Activated T-cell treated with anti-CD3 and anti-CD28 coated beads, Interleukin-2, amount 50 U/mL, for 24 hours (primary cell): ENCODE results near the gene CCDC167.
"Not testable (repeated sequence)": the region's sequence is repeated elsewhere in the genome, so short reads cannot be mapped to it uniquely, and the experiment has no call there.

Experiments
- DNase-seq: peaks from one replicate; pipeline ENCODE4 v3.0.0-alpha.2; 2020
- H3K27ac Mint-ChIP-seq: 2 replicates; pipeline ENCODE4 v1.8.0; 2020; ENCODE audit warnings: mild to moderate bottlenecking, mixed read lengths
- H3K27me3 Mint-ChIP-seq: 2 replicates; pipeline ENCODE4 v1.8.0; 2020; ENCODE audit warnings: mixed read lengths
- H3K36me3 Mint-ChIP-seq: 2 replicates; pipeline ENCODE4 v1.8.0; 2020; ENCODE audit warnings: low read depth, mixed read lengths
- H3K4me1 Mint-ChIP-seq: 2 replicates; pipeline ENCODE4 v1.8.0; 2020; ENCODE audit warnings: low read depth, mixed read lengths
- H3K4me3 Mint-ChIP-seq: 2 replicates; pipeline ENCODE4 v1.8.0; 2020; ENCODE audit warnings: mild to moderate bottlenecking, moderate library complexity, mixed read lengths
- H3K9me3 Mint-ChIP-seq: 2 replicates; pipeline ENCODE4 v1.8.0; 2020; ENCODE audit warnings: mixed read lengths

CCDC167 gene

DNA sequence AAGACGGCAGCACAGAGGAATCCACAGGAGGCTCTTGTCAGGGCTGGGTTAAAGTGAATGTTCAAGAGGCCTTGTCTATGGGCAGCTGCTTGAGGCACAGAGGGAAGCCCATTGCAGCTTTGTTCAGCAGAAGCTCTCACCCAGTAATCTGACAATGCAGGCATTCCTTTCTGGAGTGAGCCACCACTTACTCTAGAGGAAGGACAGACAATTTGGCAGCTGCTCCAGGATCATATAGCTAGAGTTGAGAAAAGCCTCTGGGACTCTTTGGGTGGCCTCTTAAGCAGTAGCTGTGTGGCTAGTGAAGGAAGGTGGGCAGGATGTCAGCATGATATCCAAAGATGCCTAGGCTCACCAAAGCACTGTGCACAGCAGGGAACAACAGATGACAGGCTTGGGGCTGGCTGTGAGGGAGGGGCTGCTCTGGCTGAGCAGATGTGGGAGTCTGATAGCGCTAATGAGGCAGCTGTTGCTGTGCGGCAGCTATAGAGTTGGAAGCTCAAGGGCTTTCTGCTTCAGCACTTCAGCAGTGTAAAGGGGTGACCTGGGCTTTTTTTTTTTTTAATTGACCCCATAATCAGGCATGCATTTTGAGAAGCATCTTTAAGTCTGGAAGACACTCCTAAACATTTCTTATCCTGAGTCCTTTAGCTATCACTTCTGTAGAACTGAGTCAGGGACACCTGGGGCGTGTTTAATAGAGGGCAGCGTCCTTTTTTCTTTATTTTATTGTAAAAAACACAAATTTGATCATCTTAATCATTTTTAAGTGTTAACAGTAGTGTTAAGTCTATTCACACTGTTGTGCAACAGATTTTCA, 39.5 kb downstream of the CCDC167 start:
- peaks cover 94% of the 10 kb centered on the region for H3K36me3 Mint-ChIP-seq
- no peak overlapping the region for H3K27ac Mint-ChIP-seq
- H3K4me3 Mint-ChIP-seq = no peak overlapping the region
- DNase-seq = no peak
- no peaks in the 10 kb centered on the region for H3K9me3 Mint-ChIP-seq
- no peaks in the 10 kb centered on the region for H3K4me1 Mint-ChIP-seq
- H3K27me3 Mint-ChIP-seq = no peaks in the 10 kb centered on the region

DNA sequence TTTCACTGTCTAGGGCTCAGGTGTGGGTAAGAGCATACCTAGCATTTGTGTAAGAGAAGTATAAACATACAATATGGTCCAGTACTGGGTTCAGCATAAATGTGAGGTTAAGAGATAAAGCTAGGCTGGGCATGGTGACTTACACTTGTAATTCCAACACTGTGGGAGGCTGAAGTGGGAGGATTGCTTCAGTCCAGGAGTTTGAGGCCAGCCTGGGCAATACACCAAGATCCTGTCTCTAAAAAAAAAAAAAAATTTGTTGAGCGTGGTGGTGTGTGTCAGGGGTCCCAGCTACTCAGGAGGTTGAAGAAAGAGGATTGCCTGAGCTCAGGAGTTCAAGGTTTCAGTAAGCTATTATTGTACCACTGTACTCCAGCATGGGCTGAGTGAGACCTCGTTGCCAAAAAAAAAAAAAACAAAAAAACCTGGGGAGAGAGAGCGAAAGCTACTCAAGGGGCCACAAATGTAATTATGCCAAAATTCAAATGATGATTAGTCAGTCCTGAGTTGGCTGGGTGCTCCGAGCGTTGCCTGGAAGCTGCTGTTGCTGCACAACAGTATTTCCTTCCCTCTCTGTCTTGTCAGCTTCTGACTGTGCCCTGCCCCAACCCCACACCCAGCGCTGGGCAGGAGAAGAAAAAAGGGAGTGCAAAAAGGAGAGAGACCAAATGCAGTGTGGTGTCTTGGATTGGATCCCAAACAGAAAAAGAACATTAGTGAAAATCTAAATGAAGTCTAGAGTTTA, 42.7 kb downstream of the CCDC167 start:
- peaks cover 12% of the 10 kb centered on the region for H3K4me1 Mint-ChIP-seq
- DNase-seq = no peak
- H3K27me3 Mint-ChIP-seq = no peaks in the 10 kb centered on the region
- no peak overlapping the region for H3K4me3 Mint-ChIP-seq
- no peaks in the 10 kb centered on the region for H3K9me3 Mint-ChIP-seq
- H3K27ac Mint-ChIP-seq = peak overlapping the region; percentile 35
- H3K36me3 Mint-ChIP-seq = peaks cover 99% of the 10 kb centered on the region

DNA sequence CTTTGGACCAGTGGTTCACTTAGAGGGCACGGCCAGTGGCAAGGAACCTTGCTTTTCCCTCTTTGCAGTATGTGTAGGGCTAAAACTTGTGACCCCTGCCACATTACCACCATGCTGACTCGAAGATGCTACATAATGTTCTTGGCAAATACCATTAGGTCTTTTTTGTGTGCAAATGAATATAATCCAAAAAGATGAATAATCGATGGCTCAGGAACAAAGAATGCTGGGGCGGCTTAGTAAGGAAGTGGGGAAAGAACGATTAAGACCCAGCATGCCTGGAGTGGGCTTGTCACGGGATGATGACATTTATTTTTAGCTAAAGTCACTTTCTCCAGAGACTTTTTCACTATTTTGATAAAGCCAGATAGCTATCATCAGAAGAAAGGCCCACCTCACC, 43.6 kb downstream of the CCDC167 start:
- Mint-ChIP-seq H3K36me3 (peaks cover 99% of the 10 kb centered on the region), H3K27ac (no peak overlapping the region), H3K9me3 (no peaks in the 10 kb centered on the region), H3K4me1 (peaks cover 21% of the 10 kb centered on the region), H3K4me3 (no peak overlapping the region), H3K27me3 (no peaks in the 10 kb centered on the region)
- DNase-seq = no peak

DNA sequence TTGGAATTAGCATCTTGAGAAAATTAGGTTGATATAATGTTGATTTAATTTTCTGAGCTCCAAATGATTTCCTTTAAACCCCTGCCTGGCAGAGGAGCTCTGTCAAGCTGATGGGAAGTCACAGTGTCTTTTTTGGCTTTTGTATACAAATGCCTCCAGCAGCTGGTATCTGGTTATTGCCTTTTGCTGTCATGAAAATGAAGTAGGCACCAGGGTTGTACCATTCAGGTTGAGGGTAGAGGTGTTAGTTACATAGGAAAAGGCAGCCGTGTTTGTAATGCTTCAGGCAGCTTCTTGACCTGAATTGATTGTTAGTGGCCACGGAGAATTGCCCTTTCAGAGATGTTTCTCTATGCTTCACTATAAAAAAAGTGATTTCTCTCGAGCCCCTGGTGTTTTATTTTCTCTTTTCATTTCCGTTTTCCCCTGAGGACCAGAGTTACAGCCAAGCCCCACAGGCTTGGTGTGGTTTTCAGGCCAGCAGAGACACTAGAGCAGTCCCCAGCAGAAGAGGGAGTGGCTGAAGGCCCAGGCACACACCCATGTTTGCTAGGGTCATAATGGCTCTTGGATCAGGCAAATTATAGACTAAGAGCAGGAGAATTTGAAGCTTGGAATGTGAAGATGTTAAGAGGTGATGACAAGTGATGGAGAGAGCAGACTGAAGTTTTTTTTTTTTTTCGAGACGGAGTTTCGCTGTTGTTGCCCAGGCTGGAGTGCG, 45.1 kb downstream of the CCDC167 start:
- Mint-ChIP-seq H3K27ac (peak overlapping the region; percentile 81), H3K4me3 (no peak overlapping the region), H3K36me3 (peaks cover 97% of the 10 kb centered on the region), H3K4me1 (peaks cover 25% of the 10 kb centered on the region), H3K27me3 (no peaks in the 10 kb centered on the region), H3K9me3 (no peaks in the 10 kb centered on the region)
- no peak for DNase-seq

DNA sequence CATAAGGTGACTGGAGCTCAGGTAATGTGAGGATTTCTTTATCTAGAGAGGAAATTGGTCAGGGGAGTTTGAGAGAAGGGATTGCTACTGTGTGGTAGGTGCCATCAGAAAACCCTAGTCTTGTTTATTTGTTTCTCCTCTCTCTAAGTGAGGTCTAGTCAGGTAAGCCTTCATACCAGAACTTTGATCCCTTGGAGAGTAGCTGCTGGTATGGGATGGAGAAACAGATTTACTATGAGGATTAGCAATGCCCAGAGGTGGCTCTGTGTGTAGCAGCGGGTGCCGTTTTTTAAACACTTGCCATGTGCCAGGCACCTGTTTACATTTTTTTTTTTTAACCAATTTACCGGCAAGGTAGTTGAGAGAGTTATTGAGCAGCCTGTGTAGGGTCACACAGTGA, 47.2 kb downstream of the CCDC167 start:
- Mint-ChIP-seq H3K9me3 (no peaks in the 10 kb centered on the region), H3K27me3 (no peaks in the 10 kb centered on the region), H3K4me3 (no peak overlapping the region), H3K36me3 (peaks cover 95% of the 10 kb centered on the region), H3K27ac (peak overlapping the region; percentile 81), H3K4me1 (peaks cover 25% of the 10 kb centered on the region)
- no peak for DNase-seq

DNA sequence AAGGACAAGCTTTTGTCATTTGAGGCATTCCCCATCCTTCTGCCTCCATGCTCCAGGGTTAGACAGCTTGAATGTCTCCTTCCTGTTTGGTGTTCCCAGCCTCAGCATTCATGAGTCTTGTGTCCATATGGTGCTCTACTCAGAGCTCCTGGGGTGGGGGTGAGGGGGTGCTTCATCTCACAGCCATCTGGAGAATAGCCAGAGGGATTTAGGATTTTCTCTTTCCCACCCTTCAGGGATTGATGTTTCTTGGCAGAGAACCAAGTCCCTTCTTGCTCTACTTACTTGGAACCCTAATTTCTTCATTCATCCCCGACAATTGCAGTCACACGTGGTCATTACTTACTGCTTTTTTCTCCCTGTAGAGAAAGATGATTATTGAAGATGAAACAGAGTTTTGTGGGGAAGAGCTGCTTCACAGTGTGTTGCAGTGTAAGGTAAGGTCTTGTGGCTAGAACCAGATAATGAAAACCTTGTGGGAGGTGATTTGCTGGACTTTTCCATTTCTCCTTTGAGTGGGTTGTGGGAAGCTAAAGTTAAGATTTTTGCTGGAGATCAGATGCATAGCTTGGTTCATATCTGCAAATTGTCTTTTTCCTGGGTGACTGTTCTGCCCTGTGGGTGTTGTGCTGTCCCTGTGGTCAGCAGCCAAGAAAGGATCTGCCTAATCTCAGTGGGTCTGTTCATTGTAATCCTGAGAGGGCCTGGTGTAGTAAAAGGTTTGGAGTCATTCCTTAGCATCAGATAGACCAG, 48.1 kb downstream of the CCDC167 start:
- Mint-ChIP-seq H3K27ac (peak overlapping the region; percentile 81), H3K4me1 (peaks cover 25% of the 10 kb centered on the region), H3K27me3 (no peaks in the 10 kb centered on the region), H3K9me3 (no peaks in the 10 kb centered on the region), H3K36me3 (peaks cover 95% of the 10 kb centered on the region), H3K4me3 (no peak overlapping the region)
- no peak for DNase-seq

DNA sequence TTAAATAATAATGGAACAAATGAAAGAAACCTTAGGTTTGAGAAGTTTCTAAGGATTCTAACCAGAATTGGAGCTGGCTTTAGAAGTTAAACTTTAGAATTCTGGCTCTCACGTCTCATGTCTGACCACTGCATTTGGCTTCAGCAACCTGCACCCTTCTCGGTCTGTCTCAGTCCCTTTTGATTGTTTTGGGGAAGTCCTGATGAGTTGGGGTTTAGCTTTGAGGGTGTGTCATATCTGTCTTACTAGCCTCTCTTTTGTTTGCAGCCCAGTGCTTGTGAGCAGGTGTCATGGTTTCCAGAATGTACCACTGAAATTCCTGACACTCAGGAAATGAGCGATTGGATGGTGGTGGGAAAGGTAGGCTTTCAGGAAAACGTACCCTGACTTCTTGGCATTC, 49.7 kb downstream of the CCDC167 start:
- Mint-ChIP-seq H3K4me3 (no peak overlapping the region), H3K36me3 (peaks cover 96% of the 10 kb centered on the region), H3K27me3 (no peaks in the 10 kb centered on the region), H3K4me1 (peaks cover 25% of the 10 kb centered on the region), H3K9me3 (no peaks in the 10 kb centered on the region), H3K27ac (no peak overlapping the region)
- DNase-seq = no peak

DNA sequence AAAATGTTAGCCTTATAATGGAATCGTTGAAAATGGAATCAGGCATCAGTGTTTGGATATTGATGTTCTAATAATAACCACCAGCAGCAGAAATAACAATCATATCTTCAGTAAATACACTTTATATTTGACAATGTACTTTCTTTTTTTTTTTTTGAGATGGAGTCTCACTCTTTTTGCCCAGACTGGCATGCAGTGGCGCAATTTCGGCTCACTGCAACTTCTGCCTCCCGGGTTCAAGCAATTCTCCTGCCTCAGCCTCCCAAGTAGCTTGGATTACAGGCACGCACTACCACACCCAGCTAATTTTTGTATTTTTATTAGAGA, 56.5 kb downstream of the CCDC167 start:
- peaks cover 90% of the 10 kb centered on the region for H3K36me3 Mint-ChIP-seq

DNA sequence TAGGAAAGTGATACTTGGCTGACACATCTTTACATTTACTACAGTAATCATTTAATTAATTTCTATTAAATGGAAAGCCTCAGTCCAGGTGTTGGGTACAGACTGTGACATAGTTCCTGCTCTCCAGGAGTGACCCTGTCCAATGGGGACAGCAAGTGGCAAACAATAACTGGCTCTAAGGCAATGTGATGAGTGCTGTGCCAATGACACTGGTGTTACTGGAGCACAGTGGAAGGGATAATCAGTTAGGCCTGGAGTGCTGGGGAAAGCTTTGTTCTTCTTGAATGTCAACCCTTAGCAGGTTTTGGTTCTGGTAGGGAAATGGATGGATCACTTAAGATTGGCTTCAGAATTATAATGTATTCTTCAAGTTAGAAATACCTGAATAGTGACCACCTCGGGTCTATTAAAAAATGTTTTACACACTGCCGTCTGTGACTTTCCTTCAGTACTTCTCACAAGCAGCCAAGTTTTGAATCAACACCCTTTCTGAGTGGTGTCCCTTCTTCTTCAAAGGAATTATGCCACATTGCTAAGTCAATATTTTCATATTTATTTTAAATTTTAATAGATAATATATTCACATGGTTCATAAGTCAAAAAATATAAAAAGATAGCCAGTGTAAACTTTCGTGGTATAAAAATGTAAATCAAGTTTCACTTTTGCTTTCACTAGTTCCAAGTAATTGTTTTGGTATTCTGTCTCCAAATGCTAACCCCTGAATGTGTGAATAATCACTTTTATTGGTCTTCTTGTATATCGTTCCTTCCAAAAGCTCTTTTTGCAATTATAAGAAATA, 57.1 kb downstream of the CCDC167 start:
- H3K27me3 Mint-ChIP-seq = no peaks in the 10 kb centered on the region
- H3K4me3 Mint-ChIP-seq = peak overlapping the region; percentile 67
- peaks cover 90% of the 10 kb centered on the region for H3K36me3 Mint-ChIP-seq
- H3K27ac Mint-ChIP-seq = peak overlapping the region; percentile 88
- peaks cover 44% of the 10 kb centered on the region for H3K4me1 Mint-ChIP-seq
- H3K9me3 Mint-ChIP-seq = no peaks in the 10 kb centered on the region
- no peak for DNase-seq

More for the DNA sequence above, 56.5 kb downstream of the CCDC167 start:
- Mint-ChIP-seq H3K27ac (peak overlapping the region; percentile 84), H3K4me1 (peaks cover 40% of the 10 kb centered on the region), H3K4me3 (peak overlapping the region; percentile 67)
- DNase-seq, H3K27me3 Mint-ChIP-seq, H3K9me3 Mint-ChIP-seq: not testable (repeated sequence)

DNA sequence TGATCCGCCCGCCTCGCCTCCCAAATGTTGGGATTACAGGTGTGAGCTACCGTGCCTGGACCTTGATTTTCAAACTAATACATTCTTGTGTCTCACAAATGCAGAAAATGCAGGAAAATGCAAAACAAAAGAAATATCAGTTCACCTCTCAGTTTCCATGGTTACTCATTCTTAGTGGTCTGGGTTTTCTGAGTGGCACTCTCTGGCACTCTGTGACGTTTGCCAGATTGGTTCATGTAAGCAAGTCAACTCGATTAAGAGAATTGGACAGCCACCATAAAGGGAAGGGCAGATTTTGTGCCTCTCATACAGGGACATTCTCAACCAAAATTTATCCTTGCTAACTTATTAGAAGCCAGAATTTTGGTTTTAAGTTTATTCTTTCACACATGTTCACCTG, 58.0 kb downstream of the CCDC167 start:
- no peak for DNase-seq
- Mint-ChIP-seq H3K4me3 (no peak overlapping the region), H3K9me3 (no peaks in the 10 kb centered on the region), H3K27me3 (no peaks in the 10 kb centered on the region), H3K27ac (peak overlapping the region; percentile 72), H3K4me1 (peaks cover 51% of the 10 kb centered on the region), H3K36me3 (peaks cover 90% of the 10 kb centered on the region)

DNA sequence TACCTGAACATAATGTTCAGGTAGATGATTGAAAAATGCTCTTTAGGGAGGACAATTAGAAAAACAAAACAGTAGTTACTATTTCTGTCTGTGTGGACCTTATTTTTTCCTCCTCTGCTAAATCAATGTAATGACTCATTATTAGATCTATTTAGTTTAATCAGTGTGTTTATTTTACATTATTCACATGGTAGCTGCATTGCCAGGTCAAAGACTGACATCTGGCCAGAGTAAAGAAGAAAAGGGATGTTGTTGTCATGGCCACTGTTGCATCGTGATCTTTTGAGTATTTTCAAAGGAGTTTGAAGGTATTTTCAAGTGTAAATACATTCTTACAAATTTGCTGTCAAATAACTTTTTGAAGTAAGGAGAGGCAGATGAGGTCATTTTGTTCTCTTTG, 60.8 kb downstream of the CCDC167 start:
- no peak for DNase-seq
- H3K27ac Mint-ChIP-seq = peak overlapping the region; percentile 1
- no peaks in the 10 kb centered on the region for H3K9me3 Mint-ChIP-seq
- peaks cover 74% of the 10 kb centered on the region for H3K4me1 Mint-ChIP-seq
- no peak overlapping the region for H3K4me3 Mint-ChIP-seq
- no peaks in the 10 kb centered on the region for H3K27me3 Mint-ChIP-seq
- H3K36me3 Mint-ChIP-seq = peaks cover 79% of the 10 kb centered on the region

DNA sequence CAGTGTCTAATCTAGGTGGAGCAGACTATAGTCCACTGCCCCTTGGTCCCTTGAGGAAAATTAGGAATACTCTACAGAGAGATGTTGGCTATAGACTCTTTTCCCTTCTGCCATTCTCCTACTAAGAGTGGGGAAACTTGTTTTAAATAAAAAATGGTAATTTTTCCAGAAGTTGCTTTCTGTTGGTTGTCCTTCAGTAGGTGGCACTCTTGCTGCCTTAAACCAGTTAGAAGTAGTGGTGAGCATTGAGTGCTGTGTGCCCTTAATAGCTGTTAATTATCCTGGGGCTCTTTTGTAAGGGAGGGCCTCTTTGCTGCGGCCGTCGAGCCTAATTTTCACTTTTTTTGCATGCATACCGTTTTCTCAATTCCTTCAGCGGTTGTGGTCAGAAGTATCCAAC, 63.9 kb downstream of the CCDC167 start:
- H3K27ac Mint-ChIP-seq = peak overlapping the region; percentile 72
- H3K9me3 Mint-ChIP-seq = no peaks in the 10 kb centered on the region
- peaks cover 64% of the 10 kb centered on the region for H3K4me1 Mint-ChIP-seq
- no peak overlapping the region for H3K4me3 Mint-ChIP-seq
- H3K27me3 Mint-ChIP-seq = no peaks in the 10 kb centered on the region
- peaks cover 64% of the 10 kb centered on the region for H3K36me3 Mint-ChIP-seq
- DNase-seq = no peak

DNA sequence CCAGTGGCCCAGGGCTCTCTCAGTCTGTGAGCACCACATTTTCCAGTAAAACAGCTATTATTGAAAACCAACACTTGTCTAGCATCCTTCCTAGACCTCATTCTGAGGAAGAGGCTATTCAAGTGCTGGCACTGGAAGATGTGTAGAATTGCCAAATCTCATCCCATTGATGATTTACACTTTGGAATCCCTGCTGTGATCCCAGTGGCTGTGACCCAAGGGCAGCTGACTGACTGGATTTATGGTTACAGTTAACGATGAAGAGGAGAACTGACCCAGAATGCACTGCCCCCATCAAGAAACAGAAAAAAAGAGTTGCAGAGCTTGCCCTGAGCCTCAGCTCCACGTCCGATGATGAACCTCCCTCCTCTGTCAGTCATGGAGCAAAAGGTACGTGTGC, 64.3 kb downstream of the CCDC167 start:
- Mint-ChIP-seq H3K4me1 (peaks cover 60% of the 10 kb centered on the region), H3K27ac (peak overlapping the region; percentile 72), H3K9me3 (no peaks in the 10 kb centered on the region), H3K4me3 (peak overlapping the region; percentile 96), H3K27me3 (no peaks in the 10 kb centered on the region), H3K36me3 (peaks cover 60% of the 10 kb centered on the region)
- no peak for DNase-seq
